ENCODE data around the gene LRRK1.

The LRRK1 gene

DNA sequence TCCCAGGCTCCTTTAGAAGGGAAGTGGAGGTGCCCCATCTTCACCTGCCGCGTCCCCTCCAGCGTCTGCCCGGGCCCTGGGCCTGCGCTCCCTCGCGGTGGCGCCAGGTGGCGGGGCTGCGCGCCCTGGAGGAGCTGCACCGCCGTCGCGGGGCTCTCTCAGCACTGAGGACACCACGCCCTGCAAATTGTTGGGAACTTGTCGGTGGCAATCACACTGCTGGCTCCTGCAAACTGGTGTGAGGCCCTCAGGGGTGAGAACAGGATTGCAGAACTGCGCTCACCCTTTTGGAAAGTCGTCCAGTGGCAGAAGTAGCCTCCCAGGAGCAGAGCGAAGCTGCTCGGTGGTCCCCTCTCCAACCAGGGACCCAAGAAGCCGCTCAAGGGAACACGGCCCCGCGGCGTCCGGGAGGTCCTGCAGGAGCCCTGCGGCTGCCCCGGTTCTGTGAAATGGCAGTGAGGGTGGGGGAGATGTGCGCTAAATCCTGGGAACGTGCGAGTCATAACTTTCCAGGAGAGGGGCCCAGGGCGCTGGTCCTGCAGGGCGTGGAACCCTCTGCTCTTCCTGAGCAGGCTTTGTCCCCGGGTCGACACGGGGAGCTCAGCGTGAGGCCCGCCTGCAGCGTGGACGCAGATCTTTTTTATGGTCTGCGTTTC, 995 bp upstream of the LRRK1 start:
- DNase-seq, result peak; percentile 65

DNA sequence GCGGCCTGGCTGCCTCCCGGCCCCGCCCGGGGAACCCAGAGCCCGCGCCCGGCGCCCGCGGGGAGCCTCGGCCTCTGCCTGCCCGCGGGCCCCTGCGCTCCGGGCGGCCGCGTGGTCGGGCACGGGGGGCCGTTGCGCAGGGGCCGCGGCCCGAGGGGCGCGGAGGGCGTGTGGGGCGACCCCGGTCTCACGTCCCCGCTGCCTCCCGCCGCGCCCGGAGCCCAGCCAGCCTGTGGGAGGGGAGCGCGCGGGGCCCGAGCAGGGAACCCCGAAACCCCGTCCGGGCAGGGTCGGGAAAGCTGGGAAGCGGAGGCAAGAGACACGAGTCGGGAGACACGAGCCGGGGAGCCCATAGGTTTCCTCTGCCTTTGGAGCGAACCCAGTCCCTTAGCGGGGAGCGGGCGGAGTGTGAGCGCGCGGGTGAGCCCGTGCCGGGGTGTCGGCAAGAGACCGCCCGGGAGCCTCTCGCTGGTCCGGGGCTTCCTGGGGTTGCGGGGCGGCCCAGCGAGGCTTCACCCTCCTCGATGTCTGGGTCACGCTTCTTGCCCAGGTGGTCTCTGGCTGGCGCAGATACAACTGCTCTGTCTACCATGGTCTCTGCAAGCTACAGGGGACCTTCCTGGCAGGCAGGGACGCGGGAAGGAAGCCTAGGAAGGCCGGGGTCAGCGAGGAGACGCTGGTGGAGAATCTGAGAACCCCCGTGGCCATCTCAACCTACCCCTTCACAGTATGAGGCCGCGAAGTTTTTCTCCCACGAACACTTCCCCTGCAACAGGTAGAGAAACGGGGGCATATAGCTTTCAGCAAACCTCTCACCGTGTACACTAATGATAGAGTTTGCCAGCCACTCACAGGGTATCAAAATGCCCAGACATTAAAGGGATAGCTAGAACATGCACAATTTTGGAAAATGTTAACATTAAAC, 586 bp downstream of the LRRK1 start:
- no peak for DNase-seq

DNA sequence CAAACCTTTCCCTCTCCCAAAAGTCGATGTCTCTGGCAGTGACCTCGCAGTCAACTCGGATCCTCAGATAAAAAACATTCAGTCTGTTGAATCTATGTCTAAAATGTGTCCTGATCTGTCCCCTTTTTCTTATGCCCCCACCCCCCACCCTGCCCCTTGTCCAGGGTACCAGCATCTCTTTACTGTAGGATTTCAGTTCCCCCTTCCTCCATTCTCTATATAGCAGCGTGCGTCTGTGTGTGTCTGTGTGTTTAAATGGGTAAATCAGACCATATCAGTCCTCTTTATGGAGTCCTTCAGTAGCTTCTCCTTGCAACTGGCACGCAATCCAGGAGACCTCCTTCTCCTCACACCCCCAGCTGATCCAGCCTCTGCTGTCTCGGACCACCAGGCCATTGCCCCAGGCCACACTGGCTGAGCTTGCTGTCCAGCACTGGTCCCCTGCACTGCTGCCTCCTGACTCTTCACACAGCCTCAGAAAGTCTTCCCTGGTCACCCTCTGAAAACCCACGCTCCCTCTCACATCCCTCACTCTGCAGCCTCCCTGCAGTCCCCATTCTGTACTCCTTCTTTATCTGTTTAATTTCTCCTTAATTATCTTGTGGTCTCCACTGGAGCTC, 1.5 kb downstream of the LRRK1 start:
- DNase-seq, result no peak

DNA sequence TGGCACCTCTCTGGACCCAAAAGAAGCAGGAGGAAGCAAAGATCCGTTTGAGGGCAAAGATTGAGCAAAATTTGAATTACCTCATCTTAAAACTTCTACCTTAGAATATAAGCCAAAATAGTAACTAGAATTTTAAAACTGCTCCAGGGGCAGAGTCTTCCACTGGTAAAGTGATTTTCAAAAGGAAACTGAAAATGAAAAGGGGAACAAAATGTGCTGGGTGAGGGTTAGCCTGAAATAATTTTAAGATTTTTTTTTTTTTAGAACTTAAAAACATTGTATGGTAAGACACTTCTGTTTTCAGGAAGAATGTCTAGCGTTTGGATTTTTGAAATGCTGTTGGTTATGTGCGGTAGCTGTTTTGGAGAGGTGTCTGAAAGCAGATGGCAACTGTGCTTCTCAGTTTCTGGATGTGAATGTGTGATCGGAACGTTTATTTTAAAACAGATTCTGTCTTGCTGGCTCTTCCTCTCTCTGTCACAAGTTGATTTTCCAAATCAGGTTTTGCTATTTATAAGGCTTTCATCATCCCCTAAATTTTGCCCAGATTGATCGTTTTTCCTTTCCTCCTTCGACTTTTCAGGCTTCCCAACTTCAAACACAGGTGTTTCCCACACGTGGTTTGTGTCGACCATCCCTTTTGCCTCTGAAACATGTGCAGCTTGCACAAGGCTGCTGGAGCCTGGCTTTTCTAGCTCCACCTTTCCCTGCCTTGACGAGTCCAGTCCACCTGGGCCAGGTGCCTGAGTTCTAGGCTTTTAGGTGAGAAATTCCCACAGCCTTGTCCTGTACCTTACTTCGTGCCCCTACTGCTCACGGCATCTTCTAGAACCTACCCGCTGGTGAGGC, 3.3 kb downstream of the LRRK1 start:
- DNase-seq, result no peak

DNA sequence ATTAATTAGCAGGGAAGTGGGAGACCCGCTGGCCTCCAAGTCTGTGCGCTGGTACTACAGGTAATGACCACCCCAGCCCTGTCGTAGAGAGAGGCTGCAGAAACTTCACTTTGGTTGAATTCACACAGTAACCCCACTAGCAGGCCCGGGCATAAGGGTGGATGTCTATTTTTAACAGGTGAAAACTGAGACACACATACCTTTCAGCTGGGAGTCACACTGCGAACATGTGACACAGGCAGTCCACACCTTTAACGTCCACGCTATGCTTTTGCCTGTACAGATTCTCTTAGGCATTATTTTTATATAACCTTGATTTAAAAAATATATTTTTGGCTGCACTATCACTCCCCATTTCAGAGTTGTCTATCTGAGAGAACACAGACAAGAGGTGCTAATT, 3.9 kb downstream of the LRRK1 start:
- DNase-seq, result no peak

DNA sequence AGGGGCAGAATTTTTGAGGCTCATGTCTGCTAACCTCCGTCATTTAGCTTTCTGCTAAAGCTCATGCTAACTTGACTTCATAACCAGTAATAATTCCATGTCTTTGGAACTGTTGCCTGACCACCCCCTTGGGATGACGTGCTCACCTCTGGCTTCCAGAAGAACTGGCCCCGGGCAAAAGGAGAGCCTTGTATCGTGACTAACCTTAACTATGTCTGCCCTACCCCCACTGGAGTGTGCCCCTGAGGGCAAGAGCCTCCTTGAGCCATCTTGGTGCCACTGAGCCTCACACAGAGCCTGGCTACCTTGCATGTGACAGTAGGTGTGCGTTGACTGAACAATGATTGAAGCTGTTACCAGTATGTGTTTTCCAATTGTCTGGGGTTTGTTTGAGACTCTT, 4.7 kb downstream of the LRRK1 start:
- no peak for DNase-seq

DNA sequence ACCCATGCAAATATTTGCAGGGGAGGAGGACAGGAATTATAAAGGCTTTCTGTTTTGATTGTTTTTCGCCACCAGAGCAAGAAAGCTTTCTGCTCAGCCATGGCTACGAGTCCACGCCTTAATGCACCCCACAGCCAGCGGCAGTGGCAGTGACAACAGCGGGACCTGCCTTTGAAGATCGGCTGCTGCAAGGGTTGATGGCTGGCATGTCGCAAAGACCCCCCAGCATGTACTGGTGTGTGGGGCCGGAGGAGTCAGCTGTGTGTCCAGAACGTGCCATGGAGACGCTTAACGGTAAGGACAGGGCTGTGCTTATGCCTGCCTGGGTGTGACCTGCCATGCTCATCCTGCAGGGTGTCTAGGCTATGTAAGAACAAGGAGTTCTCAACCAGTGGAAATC, 5.3 kb downstream of the LRRK1 start:
- no peak for DNase-seq

DNA sequence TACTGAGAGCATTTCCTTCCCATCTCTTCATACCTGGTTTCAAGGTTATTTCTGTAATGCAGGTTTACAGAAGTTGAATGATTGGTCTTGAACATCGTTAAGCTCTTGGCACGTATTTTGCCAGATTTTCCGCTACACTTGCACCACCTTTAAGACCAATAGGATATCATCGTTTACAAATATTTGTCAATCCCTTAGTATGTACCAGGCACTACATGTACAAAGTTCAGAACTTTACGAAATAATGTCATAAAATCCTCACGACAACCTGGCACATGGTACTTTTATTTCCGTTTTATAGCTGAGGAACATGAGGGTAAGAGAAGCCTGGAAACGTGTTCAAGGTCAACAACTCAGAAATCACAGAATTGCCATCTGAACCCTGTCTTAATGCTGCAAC, 6.3 kb downstream of the LRRK1 start:
- DNase-seq, result no peak

DNA sequence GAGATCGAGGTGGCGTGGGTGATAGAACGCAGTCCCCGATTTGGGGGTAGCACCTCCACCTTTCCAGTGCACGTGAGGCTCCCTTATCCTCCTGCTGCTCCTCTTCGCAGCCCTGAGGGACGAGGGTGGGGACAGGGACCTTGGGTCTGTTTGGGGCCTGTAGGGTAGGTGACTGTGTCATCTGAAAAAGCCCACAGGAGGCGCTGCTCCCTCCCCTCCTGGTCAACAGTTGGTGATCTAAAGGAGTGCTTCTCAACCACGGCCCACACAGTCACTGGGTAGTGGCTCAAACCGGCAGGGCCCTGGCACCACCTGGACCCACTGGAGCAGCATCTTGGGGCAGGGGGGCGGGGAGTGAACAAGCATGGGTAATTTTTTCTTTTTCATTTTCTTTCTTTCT, 7.1 kb downstream of the LRRK1 start:
- DNase-seq, result no peak

DNA sequence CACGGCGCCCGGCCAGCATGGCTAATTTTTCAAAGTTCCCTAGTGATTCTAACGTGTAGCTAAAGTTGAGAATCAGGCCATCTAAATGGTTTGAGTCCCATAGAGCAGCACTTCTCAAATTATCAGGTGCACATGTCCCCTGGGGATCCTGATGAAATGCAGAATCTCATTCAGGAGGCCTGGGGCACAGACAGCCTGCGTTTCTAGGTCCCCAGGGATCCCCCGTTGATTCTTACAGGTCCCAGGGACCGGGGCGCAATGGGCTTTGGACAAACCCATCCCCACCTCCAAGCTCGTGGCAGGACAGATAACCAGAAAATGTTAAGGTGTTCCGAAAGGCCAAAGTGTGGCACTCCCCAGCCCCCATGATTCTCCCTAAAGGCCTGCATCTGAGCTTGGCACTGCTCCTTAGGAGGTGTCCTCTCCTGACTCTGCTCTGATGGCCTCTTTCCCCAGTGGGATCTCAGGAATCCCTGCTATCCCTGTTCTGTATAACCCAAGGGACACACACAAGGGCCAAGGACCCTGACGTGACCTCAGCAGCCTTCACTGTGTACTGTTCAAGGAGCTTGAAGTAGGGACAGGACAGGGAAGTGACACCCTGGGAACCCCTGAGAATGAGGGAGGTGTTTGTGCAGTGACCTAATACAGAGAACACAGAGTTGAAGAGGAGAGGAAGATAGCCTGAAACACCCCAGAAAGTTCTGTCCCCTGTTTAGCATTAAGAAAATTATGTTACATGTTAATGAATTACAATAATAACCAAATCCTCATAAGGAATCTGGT, 8.0 kb downstream of the LRRK1 start:
- DNase-seq, result no peak

DNA sequence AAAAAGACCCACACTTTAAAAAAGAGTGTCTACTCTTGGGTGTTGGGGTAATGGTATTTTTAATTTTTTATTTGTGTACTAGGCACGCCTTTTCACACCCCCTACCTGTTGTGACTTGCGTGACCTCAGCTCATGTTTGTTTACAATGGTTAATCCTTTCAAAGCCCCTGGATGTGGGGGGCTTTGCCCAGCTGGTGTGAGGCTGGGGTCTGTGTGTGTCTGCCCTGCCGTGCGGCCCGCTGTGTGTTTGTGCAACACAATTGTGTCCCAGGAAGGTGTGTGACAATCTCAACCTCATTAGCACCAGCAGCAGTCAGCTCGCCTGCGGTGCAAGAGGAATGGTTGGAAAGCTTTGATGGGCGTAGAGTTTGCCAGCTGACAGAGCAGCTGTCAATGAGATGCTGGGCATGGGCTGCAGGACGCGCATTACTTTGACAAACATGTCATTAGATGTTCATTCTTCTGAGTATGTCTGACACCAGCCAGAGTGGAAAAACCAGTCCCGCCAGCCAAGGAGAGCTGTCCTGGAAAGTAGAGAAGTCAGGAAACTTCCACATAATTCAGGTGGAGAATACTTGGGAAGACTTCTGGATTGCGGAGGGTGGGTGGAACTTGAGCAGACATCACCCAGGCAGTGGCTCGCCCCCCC, 9.6 kb downstream of the LRRK1 start:
- DNase-seq, result no peak

DNA sequence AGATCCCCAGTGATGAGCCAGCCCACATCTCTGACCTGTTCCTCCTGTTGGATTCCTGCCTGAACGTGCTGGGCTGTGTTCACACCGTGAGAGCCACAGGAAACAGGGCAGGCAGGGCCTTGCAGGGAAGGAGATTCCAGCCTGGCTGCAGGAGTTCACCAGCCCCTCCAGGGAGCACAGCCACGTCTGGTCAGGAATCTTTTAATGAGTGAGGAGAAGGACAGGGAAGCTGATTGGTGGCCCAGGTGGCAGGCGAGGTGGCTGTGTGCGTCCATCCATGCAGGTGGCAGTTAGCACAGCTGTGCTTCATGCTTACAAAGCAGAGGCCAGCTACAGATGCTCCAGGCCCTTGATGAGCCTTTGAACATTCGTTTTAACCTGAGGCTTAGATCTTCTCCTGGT, 10.5 kb downstream of the LRRK1 start:
- no peak for DNase-seq

DNA sequence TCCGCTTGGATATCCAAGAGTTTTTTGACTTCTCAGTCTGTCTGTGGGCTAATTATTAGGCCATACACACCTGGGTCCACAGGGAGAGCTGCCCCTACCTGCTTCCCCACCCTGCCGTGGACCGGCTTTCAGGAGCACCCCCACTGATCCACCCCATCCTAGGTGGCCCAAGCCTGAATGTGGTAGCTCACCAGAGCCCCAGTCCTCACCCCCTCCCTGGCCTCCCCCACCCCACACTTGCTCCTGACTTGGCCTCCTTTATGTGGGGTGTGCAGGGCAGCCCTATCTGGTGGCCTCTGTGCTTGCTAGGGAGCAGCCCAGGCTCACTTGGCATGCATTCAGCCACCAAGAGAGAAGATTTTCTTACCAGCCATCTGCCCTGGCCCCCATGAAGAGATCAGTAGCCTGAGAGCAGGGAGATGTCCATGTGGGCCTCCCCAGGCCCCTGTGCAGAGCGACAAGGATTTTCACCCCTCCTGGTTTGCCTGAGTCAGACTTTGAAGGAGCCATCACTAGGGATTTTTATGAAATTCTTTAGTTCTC, 11.2 kb downstream of the LRRK1 start:
- no peak for DNase-seq

DNA sequence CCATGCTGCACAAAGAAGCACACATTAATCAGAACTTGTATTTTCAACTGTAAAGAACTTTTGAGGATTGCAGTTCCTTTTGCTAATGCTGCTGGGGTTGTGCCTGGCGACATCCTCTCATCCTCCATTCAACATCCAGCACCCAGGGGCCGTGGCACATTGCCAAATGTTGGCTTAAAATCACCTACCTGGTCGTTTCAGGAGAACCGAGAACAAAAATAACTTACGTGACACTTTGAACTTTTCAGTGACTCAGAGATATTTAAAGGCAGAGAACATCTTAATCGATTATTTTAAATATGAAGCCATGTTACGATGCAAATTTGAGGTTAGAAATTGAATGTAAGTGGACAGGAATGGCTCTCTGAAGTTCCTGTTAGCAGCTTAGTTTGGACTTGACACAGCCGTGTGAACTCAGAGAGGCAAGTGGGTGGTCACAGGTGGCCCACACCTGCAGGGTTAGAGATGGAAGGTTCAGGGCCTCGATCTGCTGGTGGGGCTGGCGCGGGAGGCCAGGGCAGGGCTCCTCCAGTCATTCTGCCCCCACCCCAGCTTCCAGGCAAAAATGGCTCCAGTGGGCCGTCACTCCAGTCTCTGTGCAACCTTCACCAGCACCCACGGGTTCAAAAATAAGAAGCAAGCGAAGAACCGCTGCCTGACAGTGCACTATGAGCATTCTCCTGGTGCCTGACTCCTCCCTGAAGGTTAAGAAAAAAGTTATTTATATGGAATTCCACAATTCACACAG, 12.2 kb downstream of the LRRK1 start:
- DNase-seq, result no peak

DNA sequence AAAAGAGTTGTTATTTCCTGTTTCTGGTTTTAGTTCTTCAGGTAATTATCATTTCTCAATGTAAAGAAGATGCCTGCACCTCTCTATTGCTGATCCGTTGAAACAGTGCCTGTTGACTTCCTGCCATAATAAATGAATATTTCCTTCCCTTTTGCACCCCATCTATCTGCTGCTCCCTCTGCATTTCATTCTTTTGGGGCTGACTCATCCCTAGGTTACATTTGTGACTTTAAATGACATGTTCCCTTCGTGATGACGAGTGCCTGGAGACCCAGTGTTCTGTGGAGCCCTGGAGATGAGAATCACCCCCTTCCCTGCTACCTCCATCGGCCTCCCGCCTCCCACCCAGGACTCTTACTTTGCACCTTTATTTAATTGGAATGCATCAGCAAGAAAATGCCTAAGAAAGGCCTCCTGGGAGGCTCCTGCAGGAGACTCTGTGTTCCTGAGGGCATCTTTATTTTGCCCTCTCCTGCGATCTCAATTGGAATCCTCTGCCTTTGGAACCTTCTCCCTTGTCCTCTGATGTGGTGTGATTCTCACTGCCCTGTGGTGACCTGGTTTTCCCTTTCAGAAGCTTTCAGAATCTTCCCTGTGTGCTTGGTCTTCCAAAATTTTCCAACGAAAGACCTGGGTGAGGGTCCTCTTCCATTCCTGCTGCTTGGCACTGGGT, 13.7 kb downstream of the LRRK1 start:
- DNase-seq, result no peak

DNA sequence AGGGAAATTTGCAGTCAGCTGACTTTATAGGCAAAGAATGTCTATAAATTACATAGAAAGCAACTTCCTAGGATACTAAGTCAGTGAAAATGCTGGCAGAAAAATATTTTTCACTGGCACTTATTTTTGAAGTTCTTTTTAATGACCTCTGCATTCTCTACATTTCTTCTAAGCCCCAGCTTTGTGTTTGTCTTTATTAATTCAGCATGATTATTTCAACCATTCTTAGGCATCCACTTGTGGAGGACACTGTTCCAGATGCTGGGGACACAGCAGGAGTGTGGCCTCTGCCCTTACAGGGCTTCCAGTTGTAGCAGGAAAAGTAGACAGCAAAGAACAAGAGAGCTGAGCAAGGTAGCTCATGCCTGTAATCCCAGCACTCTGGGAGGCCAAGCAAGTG, 15.0 kb downstream of the LRRK1 start:
- no peak for DNase-seq

DNA sequence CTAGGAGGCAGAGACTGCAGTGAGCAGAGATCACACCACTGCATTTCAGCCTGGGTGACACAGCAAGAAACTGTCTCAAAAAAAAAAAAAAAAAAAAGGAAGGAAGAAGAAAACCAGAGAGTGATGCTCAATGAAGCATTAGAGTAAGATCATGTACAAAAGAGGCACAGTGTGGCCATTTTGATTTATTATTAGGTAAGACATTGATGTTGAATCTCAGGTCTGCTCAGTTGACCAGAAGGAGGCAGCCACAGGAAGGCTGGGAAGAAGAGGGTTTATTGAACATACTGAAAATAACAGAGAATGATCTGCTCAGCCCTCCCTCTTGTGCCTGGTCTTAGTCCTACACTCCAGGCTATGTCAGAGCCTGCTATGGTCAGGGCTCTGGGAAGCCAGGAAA, 15.6 kb downstream of the LRRK1 start:
- no peak for DNase-seq

DNA sequence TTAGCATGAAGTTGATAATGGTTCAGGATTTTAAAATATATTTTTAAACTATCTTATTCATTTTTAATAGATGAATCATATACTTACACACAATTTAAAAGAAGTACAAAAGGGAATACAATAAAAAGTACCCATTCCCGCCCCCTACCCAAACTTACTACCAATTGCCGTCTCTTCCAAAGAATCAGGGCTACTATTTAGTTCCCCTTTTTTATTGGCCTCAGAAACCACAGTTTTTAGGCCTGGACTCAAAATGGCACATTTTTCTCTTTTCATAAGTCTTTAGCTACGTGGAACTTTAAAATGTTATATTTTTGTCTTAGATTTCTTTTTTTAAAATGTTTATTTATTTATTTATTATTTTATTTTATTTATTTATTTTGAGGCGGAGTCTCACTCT, 18.0 kb downstream of the LRRK1 start:
- no peak for DNase-seq

DNA sequence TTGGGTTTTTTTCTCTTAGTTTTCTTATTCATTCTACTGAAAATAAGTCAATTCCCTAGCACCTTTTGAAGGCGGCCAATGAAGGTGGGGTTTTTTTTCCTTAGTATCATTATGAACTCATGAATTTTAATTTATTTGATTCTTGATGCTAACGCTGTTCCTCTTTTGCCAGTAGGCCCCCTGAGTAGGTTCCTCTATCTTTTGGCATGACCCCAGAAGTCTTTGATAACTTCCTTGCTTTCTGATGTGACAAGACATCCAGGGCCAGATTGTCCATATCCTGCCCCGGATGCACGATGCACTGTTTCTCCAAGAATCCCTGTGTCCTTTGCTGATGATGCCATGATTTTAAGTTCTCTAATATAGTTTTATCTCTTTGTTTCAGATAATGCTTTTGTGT, 20.6 kb downstream of the LRRK1 start:
- no peak for DNase-seq

DNA sequence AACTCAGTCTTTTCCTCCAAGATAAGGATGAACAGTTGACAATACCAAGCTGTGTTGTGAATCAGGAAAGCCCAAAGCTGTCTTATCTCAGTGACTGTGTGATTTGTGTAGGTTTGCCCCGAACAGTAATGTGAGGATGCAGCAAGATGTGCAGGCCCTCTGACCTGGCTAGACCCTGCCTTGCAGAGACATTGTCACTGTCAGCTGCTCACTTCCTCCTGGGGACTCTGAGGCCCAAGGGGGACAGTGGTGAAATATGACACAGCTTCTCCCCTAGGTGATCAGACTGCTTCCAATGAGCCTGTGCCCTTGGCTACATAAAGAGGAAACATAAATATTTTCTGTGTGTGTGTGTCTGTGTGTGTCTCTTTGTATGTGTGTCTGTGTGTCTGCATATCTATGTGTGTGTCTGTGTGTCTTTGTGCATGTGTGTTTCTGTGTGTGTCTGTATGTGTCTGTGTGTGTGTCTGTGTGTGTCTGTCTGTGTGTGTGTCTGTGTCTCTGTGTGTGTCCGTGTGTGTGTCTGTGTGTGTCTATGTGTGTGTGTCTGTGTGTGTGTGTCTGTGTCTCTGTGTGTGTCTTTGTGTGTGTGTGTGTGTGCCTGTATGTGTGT, 21.7 kb downstream of the LRRK1 start:
- DNase-seq, result no peak
